HepG2 (cell line): ENCODE measurements around the gene RPS23. TPM values are rescaled to one million over a fixed set of nuclear protein-coding genes. Genes with fewer than 3 reads are reported as not detected.

Experiments
- ATAC-seq: fragments of 200-7000 bp; cut with Tn5 transposase; 3 replicates; pipeline ENCODE4 v1.9.1; 2020; ENCODE audit warnings: mild to moderate bottlenecking, moderate library complexity
- BruUV-seq: library from RNA; stranded (reverse); fragments of 400-500 nt; replicated peaks from 2 replicates; lab custom pipeline; 2021; lab: Mats Ljungman, UMichigan
- CTCF ChIA-PET: fragments of 300-600 bp; formaldehyde crosslinking; extraction: SDS; loops from one replicate; lab custom pipeline; 2021; ENCODE audit warnings: low total read pairs, inconsistent platforms, low intra/inter-chr PET ratio; lab: Yijun Ruan, JAX
- POLR2A ChIA-PET: fragments of 350-600 bp; sonication (Branson Sonifier 250); formaldehyde crosslinking; loops from one replicate; lab custom pipeline; 2020; ENCODE audit warnings: antibody characterized with exemption, inconsistent platforms; lab: Yijun Ruan, JAX
- DNase-seq: peaks from one replicate; pipeline ENCODE4 v3.0.0-alpha.2; 2015; ENCODE audit warnings: low spot score
- FAIRE-seq: peaks from 3 replicates; lab custom pipeline; 2011; peaks lifted over from hg19 to GRCh38; lab: Jason Lieb, UNC
- H2AFZ ChIP-seq: one replicate; pipeline ENCODE4 v1.6.1; 2011; ENCODE audit warnings: low read length, inconsistent platforms
- H3K27ac ChIP-seq: fragments of 300-600 bp; 3 replicates; pipeline ENCODE4 v1.8.0; 2011; ENCODE audit warnings: mixed run types, mild to moderate bottlenecking, mixed read lengths, low read length, inconsistent platforms; ENCODE audit not compliant: insufficient read depth; ENCODE audit errors: extremely low read length
- H3K27me3 ChIP-seq, 2 experiments: fragments of 200-600 bp in 1 of 2; 2 replicates in 1 of 2; 3 replicates in 1 of 2; pipeline versions ENCODE4 v1.6.0 to v1.8.0; 2011; ENCODE audit warnings: low read length in 2 of 2, mild to moderate bottlenecking in 2 of 2, moderate library complexity in 2 of 2, inconsistent platforms in 1 of 2; ENCODE audit not compliant: insufficient read depth in 2 of 2, control insufficient read depth in 1 of 2
- H3K36me3 ChIP-seq, 2 experiments: fragments of 200-600 bp in 1 of 2; replicated peaks in 1 of 2; 2 replicates in 1 of 2; 3 replicates in 1 of 2; pipeline versions ENCODE4 v1.5.1 to v1.8.0; 2011; ENCODE audit warnings: low read length in 2 of 2, inconsistent platforms in 1 of 2; ENCODE audit not compliant: insufficient read depth in 2 of 2, control insufficient read depth in 1 of 2
- H3K4me1 ChIP-seq: 2 replicates; pipeline ENCODE4 v1.5.1; 2012; ENCODE audit warnings: low read length, inconsistent platforms; ENCODE audit not compliant: insufficient read depth
- H3K4me2 ChIP-seq: 2 replicates; pipeline ENCODE4 v1.6.0; 2011; ENCODE audit warnings: low read depth, low read length, inconsistent platforms
- H3K4me3 ChIP-seq, 3 experiments: fragments of 200-600 bp in 1 of 3; sonication (generic), shearing (Covaris generic) in 1 of 3; replicated peaks in 1 of 3; 2 replicates each; pipeline ENCODE4 v1.5.1; 2011 to 2016; ENCODE audit warnings: low read length in 3 of 3, inconsistent platforms in 2 of 3, low read depth in 2 of 3, mild to moderate bottlenecking in 2 of 3, control low read depth in 1 of 3, mixed read lengths in 1 of 3; ENCODE audit not compliant: insufficient read depth in 1 of 3
- H3K79me2 ChIP-seq: one replicate; pipeline ENCODE4 v1.6.1; 2011; ENCODE audit warnings: low read length, inconsistent platforms; ENCODE audit not compliant: insufficient read depth
- H3K9ac ChIP-seq: 2 replicates; pipeline ENCODE4 v1.6.0; 2011; ENCODE audit warnings: mild to moderate bottlenecking, low read depth, low read length, inconsistent platforms; ENCODE audit not compliant: insufficient read depth
- H3K9me3 ChIP-seq: 2 replicates; pipeline ENCODE4 v1.5.1; 2012; ENCODE audit warnings: mild to moderate bottlenecking, low read length
- H4K20me1 ChIP-seq: 2 replicates; pipeline ENCODE4 v1.6.0; 2011; ENCODE audit warnings: inconsistent platforms, mild to moderate bottlenecking, low read length, moderate library complexity; ENCODE audit not compliant: insufficient read depth
- GABPB1 ChIP-seq: IDR thresholded peaks from 2 replicates; pipeline ENCODE4 v1.6.1; 2016; ENCODE audit warnings: mild to moderate bottlenecking, missing genetic modification reagents, moderate library complexity, missing compliant biosample characterization
- JUN ChIP-seq: sonication (generic); formaldehyde crosslinking; IDR thresholded peaks from 2 replicates; pipeline ENCODE4 v1.4.0; 2020; ENCODE audit warnings: mild to moderate bottlenecking, missing genetic modification reagents
- PPARG ChIP-seq: conservative IDR thresholded peaks from 2 replicates; pipeline ENCODE4 v1.6.1; 2016; ENCODE audit warnings: missing biosample characterization, missing genetic modification reagents
- ZBTB42 ChIP-seq: sonication (generic); formaldehyde crosslinking; IDR thresholded peaks from 2 replicates; pipeline ENCODE4 v1.5.0; 2020; ENCODE audit warnings: mild to moderate bottlenecking, missing genetic modification reagents
- ZMYM4 ChIP-seq: sonication (generic); formaldehyde crosslinking; IDR thresholded peaks from 2 replicates; pipeline ENCODE4 v1.8.1; 2023; ENCODE audit warnings: mild to moderate bottlenecking, missing genetic modification reagents
- ZNF326 ChIP-seq: sonication (generic); formaldehyde crosslinking; IDR thresholded peaks from 2 replicates; pipeline ENCODE4 v1.4.0; 2020; ENCODE audit warnings: missing genetic modification reagents, borderline replicate concordance
- ZNF687 ChIP-seq: sonication (generic); formaldehyde crosslinking; IDR thresholded peaks from 2 replicates; pipeline ENCODE4 v1.5.1; 2020; ENCODE audit warnings: mild to moderate bottlenecking, missing genetic modification reagents, moderate library complexity
- WGBS: methylation state at CpG from one replicate; pipeline ENCODE4 v1.1.6; 2017; ENCODE audit warnings: low lambda C conversion rate; 5-methylcytosine and 5-hydroxymethylcytosine counted together
- in situ Hi-C: cut with HindIII; loops from 2 replicates; pipeline ENCODE4 v1.10.0; 2017; ENCODE audit warnings: low pct_unique_long_range_greater_than_20kb; ENCODE audit not compliant: extremely low pct_ligation_motif_present
- intact Hi-C: fragments of 100-400 bp; cut with micrococcal nuclease; formaldehyde crosslinking; loops from one replicate; pipeline ENCODE4 v1.10.0; 2022; ENCODE audit not compliant: unreplicated experiment
- polyA plus RNA-seq, 8 experiments: library from polyadenylated mRNA; depleted of rRNA in 3 of 8; stranded (reverse) in 7 of 8; unstranded in 1 of 8; fragments of >200 nt; fragmentation: Illumina TruSeq in 4 of 8; extraction: Trizol in 4 of 8; gene quantifications; 2 replicates each; pipeline versions ENCODE4 v1.2.1 to v1.2.3, GENCODE V29; 2011 to 2016; ENCODE audit warnings: low read depth in 4 of 8, missing spikeins in 1 of 8, mixed read lengths in 1 of 8; ENCODE audit not compliant: insufficient read depth in 1 of 8
- total RNA-seq, 5 experiments: library from RNA; depleted of rRNA; stranded (reverse); fragments of >200 nt; fragmentation: Illumina TruSeq; extraction: Trizol; gene quantifications; 2 replicates each; pipeline ENCODE4 v1.2.3, GENCODE V29; 2016; ENCODE audit warnings: low read depth in 1 of 5
- TF ChIP-seq, protein P1 (sequence below): sonication (generic); formaldehyde crosslinking; IDR thresholded peaks from 2 replicates; pipeline ENCODE4 v1.5.0; 2020; ENCODE audit warnings: mild to moderate bottlenecking, missing genetic modification reagents, borderline replicate concordance
- TF ChIP-seq, protein P2 (sequence below): sonication (generic); formaldehyde crosslinking; IDR thresholded peaks from 2 replicates; pipeline ENCODE4 v1.4.0; 2020; ENCODE audit warnings: missing genetic modification reagents, mild to moderate bottlenecking, borderline replicate concordance

Gene RPS23
- total and polyA plus RNA-seq, 2 of the 13 experiments (the other 11 are each of a cell fraction or from before 2014, with no cell fraction given) = 3,088 to 3,235 TPM

DNA sequence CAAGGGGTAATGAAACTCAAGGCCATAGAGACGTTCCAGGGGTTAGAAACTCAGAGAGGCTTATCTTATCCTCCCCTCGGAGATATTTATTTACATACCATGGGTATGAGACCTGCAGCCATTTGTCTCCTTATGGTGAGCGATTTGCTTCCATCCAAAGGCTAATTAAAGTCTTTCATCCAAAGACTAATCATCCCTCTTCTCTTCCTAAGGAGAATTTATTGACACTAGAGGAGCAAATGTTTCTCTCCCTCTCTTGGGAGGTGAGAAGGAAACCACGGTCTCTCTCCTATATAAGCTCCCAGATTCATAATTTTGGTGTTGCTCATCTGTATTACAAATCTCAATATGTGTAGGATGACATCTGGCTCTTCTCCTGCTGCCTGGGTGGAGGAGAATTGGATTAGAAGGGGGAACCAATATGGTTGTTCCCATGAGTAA, 31.0 kb upstream of the RPS23 start:
- no peak for DNase-seq
- H3K4me3 ChIP-seq = no peak overlapping the region
- H2AFZ ChIP-seq = no peak overlapping the region
- ChIA-PET POLR2A (no interaction called here), CTCF (no interaction called here)
- no peaks in the 10 kb centered on the region for H3K36me3 ChIP-seq
- TF ChIP-seq ZNF687 (CRISPR knock-in tag) (no peak), ZBTB42 (no peak), ZMYM4 (no peak), JUN (no peak), PPARG (CRISPR knock-in tag) (no peak), ZNF326 (no peak), GABPB1 (CRISPR knock-in tag) (no peak)
- TF ChIP-seq, protein P1, sequence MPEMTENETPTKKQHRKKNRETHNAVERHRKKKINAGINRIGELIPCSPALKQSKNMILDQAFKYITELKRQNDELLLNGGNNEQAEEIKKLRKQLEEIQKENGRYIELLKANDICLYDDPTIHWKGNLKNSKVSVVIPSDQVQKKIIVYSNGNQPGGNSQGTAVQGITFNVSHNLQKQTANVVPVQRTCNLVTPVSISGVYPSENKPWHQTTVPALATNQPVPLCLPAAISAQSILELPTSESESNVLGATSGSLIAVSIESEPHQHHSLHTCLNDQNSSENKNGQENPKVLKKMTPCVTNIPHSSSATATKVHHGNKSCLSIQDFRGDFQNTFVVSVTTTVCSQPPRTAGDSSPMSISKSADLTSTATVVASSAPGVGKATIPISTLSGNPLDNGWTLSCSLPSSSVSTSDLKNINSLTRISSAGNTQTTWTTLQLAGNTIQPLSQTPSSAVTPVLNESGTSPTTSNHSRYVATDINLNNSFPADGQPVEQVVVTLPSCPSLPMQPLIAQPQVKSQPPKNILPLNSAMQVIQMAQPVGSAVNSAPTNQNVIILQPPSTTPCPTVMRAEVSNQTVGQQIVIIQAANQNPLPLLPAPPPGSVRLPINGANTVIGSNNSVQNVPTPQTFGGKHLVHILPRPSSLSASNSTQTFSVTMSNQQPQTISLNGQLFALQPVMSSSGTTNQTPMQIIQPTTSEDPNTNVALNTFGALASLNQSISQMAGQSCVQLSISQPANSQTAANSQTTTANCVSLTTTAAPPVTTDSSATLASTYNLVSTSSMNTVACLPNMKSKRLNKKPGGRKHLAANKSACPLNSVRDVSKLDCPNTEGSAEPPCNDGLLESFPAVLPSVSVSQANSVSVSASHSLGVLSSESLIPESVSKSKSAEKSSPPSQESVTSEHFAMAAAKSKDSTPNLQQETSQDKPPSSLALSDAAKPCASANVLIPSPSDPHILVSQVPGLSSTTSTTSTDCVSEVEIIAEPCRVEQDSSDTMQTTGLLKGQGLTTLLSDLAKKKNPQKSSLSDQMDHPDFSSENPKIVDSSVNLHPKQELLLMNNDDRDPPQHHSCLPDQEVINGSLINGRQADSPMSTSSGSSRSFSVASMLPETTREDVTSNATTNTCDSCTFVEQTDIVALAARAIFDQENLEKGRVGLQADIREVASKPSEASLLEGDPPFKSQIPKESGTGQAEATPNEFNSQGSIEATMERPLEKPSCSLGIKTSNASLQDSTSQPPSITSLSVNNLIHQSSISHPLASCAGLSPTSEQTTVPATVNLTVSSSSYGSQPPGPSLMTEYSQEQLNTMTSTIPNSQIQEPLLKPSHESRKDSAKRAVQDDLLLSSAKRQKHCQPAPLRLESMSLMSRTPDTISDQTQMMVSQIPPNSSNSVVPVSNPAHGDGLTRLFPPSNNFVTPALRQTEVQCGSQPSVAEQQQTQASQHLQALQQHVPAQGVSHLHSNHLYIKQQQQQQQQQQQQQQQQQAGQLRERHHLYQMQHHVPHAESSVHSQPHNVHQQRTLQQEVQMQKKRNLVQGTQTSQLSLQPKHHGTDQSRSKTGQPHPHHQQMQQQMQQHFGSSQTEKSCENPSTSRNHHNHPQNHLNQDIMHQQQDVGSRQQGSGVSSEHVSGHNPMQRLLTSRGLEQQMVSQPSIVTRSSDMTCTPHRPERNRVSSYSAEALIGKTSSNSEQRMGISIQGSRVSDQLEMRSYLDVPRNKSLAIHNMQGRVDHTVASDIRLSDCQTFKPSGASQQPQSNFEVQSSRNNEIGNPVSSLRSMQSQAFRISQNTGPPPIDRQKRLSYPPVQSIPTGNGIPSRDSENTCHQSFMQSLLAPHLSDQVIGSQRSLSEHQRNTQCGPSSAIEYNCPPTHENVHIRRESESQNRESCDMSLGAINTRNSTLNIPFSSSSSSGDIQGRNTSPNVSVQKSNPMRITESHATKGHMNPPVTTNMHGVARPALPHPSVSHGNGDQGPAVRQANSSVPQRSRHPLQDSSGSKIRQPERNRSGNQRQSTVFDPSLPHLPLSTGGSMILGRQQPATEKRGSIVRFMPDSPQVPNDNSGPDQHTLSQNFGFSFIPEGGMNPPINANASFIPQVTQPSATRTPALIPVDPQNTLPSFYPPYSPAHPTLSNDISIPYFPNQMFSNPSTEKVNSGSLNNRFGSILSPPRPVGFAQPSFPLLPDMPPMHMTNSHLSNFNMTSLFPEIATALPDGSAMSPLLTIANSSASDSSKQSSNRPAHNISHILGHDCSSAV = no peak
- TF ChIP-seq, protein P2, sequence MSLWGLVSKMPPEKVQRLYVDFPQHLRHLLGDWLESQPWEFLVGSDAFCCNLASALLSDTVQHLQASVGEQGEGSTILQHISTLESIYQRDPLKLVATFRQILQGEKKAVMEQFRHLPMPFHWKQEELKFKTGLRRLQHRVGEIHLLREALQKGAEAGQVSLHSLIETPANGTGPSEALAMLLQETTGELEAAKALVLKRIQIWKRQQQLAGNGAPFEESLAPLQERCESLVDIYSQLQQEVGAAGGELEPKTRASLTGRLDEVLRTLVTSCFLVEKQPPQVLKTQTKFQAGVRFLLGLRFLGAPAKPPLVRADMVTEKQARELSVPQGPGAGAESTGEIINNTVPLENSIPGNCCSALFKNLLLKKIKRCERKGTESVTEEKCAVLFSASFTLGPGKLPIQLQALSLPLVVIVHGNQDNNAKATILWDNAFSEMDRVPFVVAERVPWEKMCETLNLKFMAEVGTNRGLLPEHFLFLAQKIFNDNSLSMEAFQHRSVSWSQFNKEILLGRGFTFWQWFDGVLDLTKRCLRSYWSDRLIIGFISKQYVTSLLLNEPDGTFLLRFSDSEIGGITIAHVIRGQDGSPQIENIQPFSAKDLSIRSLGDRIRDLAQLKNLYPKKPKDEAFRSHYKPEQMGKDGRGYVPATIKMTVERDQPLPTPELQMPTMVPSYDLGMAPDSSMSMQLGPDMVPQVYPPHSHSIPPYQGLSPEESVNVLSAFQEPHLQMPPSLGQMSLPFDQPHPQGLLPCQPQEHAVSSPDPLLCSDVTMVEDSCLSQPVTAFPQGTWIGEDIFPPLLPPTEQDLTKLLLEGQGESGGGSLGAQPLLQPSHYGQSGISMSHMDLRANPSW = no peak
- in situ Hi-C loops (no loop called here), intact Hi-C loops (no loop called here)
- no peaks in the 10 kb centered on the region for H3K4me1 ChIP-seq
- no peak for FAIRE-seq
- no peaks in the 10 kb centered on the region for H3K27me3 ChIP-seq
- no peak overlapping the region for H3K4me2 ChIP-seq
- H3K79me2 ChIP-seq = no peaks in the 10 kb centered on the region
- no peaks in the 10 kb centered on the region for H4K20me1 ChIP-seq
- no peak overlapping the region for H3K27ac ChIP-seq
- WGBS = 71% methylated on average over 4 of the region's 4 CpGs
- no peak for ATAC-seq
- H3K9me3 ChIP-seq = no peaks in the 10 kb centered on the region
- H3K9ac ChIP-seq = no peak overlapping the region
- no TSS peak for BruUV-seq
